Measurements from ENCODE around the gene CCDC73. TPM values are rescaled to one million over a fixed set of nuclear protein-coding genes. Genes with fewer than 3 reads are reported as not detected.

Gene CCDC73
- total RNA-seq, 1 donor from 2014 or later = 0.09 TPM

- no peaks in the 10 kb centered on the region for H3K9me3 ChIP-seq
- H3K4me1 ChIP-seq = no peaks in the 10 kb centered on the region
- no peaks in the 10 kb centered on the region for H3K36me3 ChIP-seq
- DNase-seq = no peak
- no peak overlapping the region for H3K4me3 ChIP-seq
- no peak overlapping the region for H3K27ac ChIP-seq
- intact Hi-C loops (cut with DNase I) = no loop called here
- no peak for TF ChIP-seq CTCF (IDR thresholded peaks at IDR 0.05)
- no peak for ATAC-seq
- peaks cover 18% of the 10 kb centered on the region for H3K27me3 ChIP-seq (ENCODE audit: low read depth)
Measured at GRCh38 chr11:32569313-32569881, 225.1 kb downstream of the CCDC73 start.

GRCh38 chr11:32567154-32567553 lies 227.3 kb downstream of the CCDC73 start:
- H3K4me3 ChIP-seq = no peak overlapping the region
- intact Hi-C loops (cut with DNase I) = no loop called here
- DNase-seq (no peak), ATAC-seq (no peak)
- no peak overlapping the region for H3K27ac ChIP-seq
- no peaks in the 10 kb centered on the region for H3K36me3 ChIP-seq
- peaks cover 9% of the 10 kb centered on the region for H3K27me3 ChIP-seq (ENCODE audit: low read depth)
- no peaks in the 10 kb centered on the region for H3K4me1 ChIP-seq
- no peak for TF ChIP-seq CTCF (IDR thresholded peaks at IDR 0.05)
- no peaks in the 10 kb centered on the region for H3K9me3 ChIP-seq

GRCh38 chr11:32566517-32566916 lies 227.9 kb downstream of the CCDC73 start:
- no peak overlapping the region for H3K27ac ChIP-seq
- H3K4me1 ChIP-seq = no peaks in the 10 kb centered on the region
- no peak for DNase-seq
- intact Hi-C loops (cut with DNase I) = no loop called here
- no peak overlapping the region for H3K4me3 ChIP-seq
- H3K9me3 ChIP-seq = no peaks in the 10 kb centered on the region
- no peaks in the 10 kb centered on the region for H3K36me3 ChIP-seq
- TF ChIP-seq CTCF (IDR thresholded peaks at IDR 0.05) = no peak
- ATAC-seq = no peak
- peaks cover 9% of the 10 kb centered on the region for H3K27me3 ChIP-seq (ENCODE audit: low read depth)

- DNase-seq = no peak
- no peaks in the 10 kb centered on the region for H3K4me1 ChIP-seq
- no peak overlapping the region for H3K27ac ChIP-seq
- no peak overlapping the region for H3K4me3 ChIP-seq
- intact Hi-C loops (cut with DNase I) = no loop called here
- no peak for ATAC-seq
- H3K36me3 ChIP-seq = no peaks in the 10 kb centered on the region
- no peak for TF ChIP-seq CTCF (IDR thresholded peaks at IDR 0.05)
- H3K9me3 ChIP-seq = no peaks in the 10 kb centered on the region
- peaks cover 3% of the 10 kb centered on the region for H3K27me3 ChIP-seq (ENCODE audit: low read depth)
Measured at GRCh38 chr11:32563600-32563959, 230.9 kb downstream of the CCDC73 start.

- Histone ChIP-seq H3K36me3 (no peaks in the 10 kb centered on the region), H3K4me1 (no peaks in the 10 kb centered on the region), H3K9me3 (no peaks in the 10 kb centered on the region), H3K27ac (no peak overlapping the region), H3K27me3 (ENCODE audit: low read depth) (peaks cover under 1% of the 10 kb centered on the region), H3K4me3 (no peak overlapping the region)
- no peak for DNase-seq
- ATAC-seq = no peak
- intact Hi-C loops (cut with DNase I) = no loop called here
- no peak for TF ChIP-seq CTCF (IDR thresholded peaks at IDR 0.05)
Measured at GRCh38 chr11:32562839-32563599, 231.4 kb downstream of the CCDC73 start.
